ENCODE data around the gene TRANK1.

- no peak for TF ChIP-seq CREB1 (CRISPR knock-in tag; IDR thresholded peaks at IDR 0.05)
- no peak for TF ChIP-seq FOXP4 (CRISPR knock-in tag; IDR thresholded peaks at IDR 0.05)
- no peak for TF ChIP-seq ATF1 (CRISPR knock-in tag; IDR thresholded peaks at IDR 0.05)
- no peak for TF ChIP-seq TEAD4 (CRISPR knock-in tag; IDR thresholded peaks at IDR 0.05)
- no peak for TF ChIP-seq CTCF (IDR thresholded peaks at IDR 0.05)
- TF ChIP-seq USF2 (CRISPR knock-in tag; IDR thresholded peaks at IDR 0.05), result no peak
- no peak for TF ChIP-seq SP1 (CRISPR knock-in tag; conservative IDR thresholded peaks at IDR 0.05)
- no peak for TF ChIP-seq E2F1 (CRISPR knock-in tag; IDR thresholded peaks at IDR 0.05)
- TF ChIP-seq E2F5 (CRISPR knock-in tag; IDR thresholded peaks at IDR 0.05), result no peak
- no peak for TF ChIP-seq ATF6 (CRISPR knock-in tag; IDR thresholded peaks at IDR 0.05)
- TF ChIP-seq USF1 (CRISPR knock-in tag; IDR thresholded peaks at IDR 0.05), result no peak
- TF ChIP-seq ATF2 (CRISPR knock-in tag; IDR thresholded peaks at IDR 0.05; ENCODE audit: borderline replicate concordance, low read depth), result no peak
- TF ChIP-seq ESRRA (CRISPR knock-in tag; IDR thresholded peaks at IDR 0.05; ENCODE audit: borderline replicate concordance), result no peak
- no peak for TF ChIP-seq AFF4 (CRISPR knock-in tag; IDR thresholded peaks at IDR 0.05; ENCODE audit: borderline replicate concordance)
Observed at GRCh38 chr3:36960502-36960901, 15.6 kb upstream of the TRANK1 start.

Measured in WTC11 (cell line).